ENCODE measurements around the gene TRPM3. TPM values are rescaled to one million over a fixed set of nuclear protein-coding genes. Genes with fewer than 3 reads are reported as not detected.

TRPM3 gene
- total RNA-seq, 2 donors from 2014 or later: 0.90 to 5.3 TPM

DNA sequence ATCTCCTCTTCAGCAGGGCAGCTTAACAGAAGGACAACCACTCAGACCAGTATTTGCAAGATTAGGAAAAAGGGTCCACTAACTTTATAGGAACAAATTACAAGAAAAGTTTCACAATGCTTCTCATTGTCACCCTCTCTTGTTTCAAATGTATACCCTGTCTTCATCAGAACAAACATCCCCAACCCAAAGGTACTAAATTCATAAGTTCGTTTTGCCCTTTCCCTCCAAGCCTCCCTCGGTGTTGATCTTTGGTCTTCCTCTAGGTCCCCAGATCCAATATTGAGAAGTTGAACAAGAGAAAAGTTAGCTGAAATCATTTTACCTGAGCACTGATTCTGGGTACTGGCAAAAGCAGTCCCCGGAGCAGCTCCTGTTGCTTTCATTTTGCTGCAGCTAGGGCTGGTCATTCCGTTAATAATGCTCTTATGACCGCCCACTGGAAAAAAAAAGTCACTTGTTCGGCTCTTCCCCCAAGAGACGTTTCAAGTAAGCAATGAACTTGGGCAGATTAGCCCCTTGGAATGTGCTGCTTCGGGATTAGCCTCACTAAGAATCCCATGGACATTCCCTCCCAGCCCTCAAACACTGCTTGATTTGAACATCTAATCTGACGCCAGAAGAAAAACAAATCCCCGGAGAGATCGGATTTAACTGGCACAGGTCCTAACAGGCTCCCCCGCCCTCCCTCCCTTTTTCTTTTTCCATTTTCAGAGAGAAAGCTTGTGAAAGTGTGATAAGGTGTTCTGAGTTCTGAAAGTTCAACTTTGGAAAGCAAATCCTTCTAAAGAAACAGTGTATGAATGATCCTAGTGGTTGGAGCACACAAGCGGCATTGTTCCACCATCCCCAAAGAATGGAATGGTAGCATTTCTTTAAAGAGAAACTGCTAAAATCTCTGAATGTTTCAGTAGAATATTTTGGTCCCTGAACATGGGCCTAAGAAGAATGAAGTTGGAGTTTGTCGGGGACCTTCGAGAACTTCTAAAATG is 252.5 kb downstream of the TRPM3 start:
- DNase-seq (ENCODE audit: low spot score): no peak
- intact Hi-C loops (cut with DNase I): no loop called here

DNA sequence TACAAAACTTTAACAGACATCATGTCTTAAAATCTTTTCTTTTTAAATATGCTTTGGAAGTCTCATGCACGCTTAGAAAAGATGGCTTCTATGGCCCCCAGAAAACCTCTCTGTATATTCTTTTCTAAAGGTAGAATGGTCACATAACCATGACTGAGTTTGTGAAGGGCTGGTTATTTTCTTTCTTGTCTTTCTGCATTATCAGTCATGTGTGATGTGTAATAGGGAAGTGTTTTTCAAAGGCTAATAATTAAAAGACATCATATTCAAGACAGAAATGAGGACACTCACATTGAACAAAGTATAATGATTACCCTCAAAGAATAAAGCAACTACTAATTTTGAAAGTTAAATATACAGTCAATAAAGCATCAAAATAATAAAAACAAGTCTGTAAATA is 253.4 kb downstream of the TRPM3 start:
- intact Hi-C loops (cut with DNase I): no loop called here
- DNase-seq (ENCODE audit: low spot score): no peak

DNA sequence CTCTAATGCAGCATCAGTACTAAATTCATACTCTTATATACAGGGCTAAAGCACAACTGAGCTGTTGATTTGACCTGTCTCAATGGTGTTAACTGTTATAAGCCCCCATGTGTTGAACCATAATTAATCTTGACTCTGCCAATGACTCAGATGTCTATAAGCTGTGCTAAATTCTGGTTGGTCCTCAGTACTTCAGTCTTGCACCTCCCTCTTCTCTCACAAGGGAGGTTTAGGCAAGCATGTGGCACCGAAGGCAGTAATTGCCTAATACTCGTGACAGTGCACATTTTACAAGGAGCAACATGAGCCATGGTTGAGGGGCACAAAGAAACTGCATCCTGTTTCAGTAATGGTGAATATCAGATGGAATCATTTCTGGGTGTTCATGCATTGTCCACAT is 255.9 kb downstream of the TRPM3 start:
- intact Hi-C loops (cut with DNase I): no loop called here
- no peak for DNase-seq (ENCODE audit: low spot score)

DNA sequence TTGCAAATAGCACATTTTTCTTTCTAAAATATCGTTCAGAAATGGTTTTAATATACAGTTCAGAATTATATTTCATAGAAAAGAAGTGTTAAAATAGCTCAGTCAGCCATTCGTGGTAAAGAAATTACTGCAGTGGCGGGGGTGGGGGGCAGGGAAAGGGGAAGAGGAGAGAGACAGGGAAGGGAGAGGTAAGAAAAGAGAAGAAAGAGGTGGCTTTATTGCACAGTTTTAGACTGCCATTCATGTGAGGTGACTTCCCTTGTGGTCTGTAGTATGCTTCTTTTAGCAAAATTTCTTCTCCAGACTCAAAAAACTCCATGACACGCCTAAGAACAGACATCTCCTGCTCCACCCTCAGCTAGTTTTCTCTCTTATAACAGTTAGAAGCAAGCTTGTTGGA is 259.6 kb downstream of the TRPM3 start:
- DNase-seq (ENCODE audit: low spot score): no peak
- intact Hi-C loops (cut with DNase I): no loop called here

DNA sequence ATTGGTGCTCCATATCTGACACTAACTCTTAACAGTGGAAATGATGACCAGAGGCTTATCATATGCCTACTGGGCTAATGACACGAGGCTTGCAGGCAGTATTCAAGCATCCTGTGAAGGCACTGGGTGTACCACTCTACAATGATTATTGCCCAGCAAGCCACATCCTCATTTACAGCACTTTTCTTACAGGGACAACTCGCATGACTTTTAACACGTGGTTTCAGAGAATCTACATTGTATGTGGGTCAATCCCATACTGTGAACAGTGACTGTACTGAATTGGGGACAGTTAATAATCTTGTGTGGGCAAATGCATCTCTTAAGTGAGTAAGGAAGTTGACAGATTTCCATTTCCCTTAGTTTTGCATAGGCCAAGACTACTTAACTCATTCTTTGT is 260.0 kb downstream of the TRPM3 start:
- intact Hi-C loops (cut with DNase I): no loop called here

DNA sequence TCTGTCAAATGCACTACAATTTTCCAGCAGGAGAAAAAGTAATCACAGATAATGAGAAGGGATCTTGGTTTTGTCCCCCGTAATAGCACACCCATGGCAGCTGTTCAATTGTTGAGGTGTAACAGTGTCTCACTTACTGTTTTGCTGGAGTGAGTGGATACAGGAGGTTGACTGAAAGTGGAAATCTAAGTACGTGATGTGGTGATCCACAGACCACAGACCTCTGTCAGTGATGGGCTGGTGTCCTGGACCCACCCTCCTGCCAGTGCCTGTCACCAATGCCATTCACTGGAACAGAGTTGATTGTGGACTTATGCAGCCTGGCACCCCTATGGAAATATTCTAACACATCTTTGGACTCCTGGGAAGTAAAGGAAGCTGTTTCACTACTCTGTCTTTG is 261.7 kb downstream of the TRPM3 start:
- no peak for DNase-seq (ENCODE audit: low spot score)
- intact Hi-C loops (cut with DNase I): no loop called here

More for the DNA sequence above, 260.0 kb downstream of the TRPM3 start:
- no peak for DNase-seq (ENCODE audit: low spot score)

DNA sequence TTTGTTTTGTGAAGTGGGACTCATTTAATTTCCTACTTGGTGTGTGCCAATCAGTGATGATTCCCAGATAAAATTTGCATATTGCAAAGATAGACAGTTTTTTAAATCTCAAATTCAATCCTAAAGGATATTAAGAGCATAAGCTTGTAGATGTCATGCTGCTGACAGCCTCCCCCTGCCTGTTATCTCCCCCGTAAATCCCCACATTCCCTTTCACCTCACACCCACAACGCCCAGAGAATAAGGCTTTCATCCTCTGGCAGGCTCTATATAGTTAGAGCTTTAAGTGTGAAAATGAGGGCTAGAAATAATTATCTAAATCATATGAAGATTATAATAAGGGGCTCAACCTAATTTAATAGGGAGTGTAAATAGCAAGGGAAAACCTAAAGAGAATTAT is 265.0 kb downstream of the TRPM3 start:
- no peak for DNase-seq (ENCODE audit: low spot score)
- intact Hi-C loops (cut with DNase I): no loop called here

DNA sequence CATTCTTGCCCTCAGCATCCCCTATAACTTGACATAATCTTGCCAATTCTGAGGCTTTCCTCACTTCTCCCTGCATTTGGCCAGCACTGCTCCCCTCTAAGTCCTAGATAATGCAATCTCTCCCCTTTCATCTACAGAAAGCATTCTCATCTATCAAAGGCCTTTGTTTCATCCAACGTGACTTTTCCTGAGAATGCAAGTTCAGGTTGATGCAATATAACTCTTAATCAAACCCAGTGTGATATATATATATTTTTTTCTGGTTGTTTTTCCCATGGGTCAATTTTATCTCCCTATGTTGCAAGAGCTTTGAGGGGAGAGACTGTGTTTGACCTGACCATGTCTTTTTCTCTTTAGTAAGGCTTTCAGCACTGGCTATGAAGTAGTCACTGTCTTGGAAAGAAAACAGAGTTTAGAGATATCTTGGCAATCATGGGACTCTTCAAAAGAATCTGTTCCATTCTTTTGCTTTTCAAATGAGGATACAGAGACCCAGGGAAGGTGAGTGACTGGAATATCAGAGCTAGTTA is 268.6 kb downstream of the TRPM3 start:
- no peak for DNase-seq (ENCODE audit: low spot score)
- intact Hi-C loops (cut with DNase I): no loop called here

DNA sequence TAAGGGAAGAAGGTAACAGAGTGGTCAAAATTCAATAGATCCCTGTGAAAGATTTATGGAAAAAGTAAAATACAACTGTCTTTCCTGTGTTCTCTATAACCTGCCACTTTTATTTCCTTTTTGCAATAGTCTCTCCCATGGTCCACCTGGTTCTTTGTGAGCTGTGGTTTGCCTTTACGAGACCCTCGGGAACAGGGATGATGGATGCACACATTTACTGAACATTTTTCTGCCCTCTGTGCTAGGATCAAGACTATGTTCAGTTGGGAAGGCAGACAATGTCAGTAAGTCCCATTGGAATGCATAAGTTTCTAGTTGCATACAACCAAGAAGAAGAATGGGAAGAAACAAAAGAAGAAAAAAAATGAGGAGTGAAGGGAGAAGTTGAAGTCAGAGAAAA is 281.2 kb downstream of the TRPM3 start:
- no peak for DNase-seq (ENCODE audit: low spot score)
- intact Hi-C loops (cut with DNase I): no loop called here

DNA sequence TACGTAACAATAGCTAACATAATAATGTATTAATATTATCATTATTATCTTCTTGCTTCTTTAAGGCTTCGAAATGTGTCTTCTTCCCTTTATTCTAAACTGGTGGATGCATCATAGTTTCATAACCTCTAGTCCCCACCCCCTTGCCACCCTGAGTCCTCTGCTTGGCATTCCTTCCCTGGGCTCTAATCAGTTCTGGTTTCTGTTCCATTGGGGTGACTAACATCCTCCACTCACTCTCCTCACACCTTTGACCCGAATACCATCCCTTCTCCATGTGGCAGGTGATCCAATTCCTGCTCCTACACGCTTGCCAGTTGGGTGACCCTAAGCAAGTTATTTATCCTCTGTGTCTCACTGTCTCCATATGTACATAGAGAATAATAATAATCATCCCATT is 286.1 kb downstream of the TRPM3 start:
- DNase-seq (ENCODE audit: low spot score): no peak
- intact Hi-C loops (cut with DNase I): no loop called here

DNA sequence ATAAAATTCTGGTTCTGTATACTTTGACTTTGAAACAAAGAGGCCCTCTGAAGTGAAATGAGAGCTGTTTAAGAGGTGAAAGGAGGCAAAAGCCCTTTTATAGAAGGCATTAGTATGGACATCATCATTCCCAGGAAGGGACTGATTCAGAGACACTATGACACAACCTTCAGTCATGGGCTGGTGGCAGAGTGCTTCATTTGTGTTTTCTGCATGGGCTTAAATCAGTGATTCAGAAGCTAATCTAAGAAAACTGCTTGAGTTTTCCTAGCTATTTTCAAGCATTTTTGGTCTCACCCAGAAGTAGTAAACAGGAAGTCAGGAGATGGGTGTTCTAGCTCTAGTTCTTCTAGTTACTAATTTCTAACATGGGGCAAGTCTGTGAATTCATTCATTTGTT is 288.9 kb downstream of the TRPM3 start:
- intact Hi-C loops (cut with DNase I): no loop called here

DNA sequence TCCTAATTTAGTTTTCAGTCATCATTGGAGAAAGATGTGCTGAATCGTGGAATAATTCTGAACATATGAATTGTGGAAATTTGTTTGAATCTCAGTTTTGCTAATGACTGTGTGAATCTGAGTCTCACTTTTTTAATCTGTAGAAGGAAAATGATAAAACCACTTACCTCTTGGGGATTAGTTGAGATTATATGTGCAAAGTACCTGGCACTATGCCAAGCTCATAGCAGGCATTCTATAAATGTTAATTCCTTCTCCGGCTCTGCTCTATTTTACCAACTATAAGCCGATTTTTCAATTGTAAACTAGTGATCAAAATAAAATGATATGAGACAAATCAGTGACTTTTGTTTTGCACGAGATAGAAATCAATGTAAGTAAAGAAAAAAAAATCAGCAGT is 290.8 kb downstream of the TRPM3 start:
- intact Hi-C loops (cut with DNase I): no loop called here
- DNase-seq (ENCODE audit: low spot score): no peak

More for the DNA sequence above, 288.9 kb downstream of the TRPM3 start:
- DNase-seq (ENCODE audit: low spot score): no peak

DNA sequence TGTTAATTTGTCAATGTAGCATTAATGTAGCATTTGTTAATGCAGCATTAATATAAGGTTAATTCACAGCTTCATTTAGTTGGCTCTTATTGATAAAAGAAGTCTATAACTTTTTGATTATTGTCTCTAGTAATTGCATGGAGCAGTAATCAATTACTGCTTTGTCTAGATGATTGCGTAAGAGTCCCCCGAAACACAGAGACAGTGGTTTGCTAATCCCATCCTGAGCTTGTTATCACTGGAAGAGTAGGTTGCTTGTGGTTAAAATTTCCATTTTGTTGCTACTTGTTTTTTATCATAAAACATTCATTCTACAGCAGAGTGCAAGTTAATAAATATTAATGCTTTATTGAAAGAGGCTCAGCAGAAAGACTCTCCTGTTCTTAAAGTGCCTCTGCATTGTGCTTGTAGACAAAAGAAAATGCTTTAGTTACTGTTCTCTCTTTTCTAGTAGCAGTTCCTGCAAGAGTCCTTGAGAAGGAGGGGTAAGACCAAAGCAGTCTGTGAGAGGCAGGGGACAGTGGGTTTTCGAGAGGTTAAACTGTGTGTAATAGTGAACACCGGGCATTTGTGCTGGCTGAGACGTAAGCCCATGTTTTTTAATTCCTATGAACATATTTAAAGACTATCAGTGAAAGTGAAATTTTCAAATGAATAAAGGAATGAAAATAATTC is 291.7 kb downstream of the TRPM3 start:
- intact Hi-C loops (cut with DNase I): no loop called here

DNA sequence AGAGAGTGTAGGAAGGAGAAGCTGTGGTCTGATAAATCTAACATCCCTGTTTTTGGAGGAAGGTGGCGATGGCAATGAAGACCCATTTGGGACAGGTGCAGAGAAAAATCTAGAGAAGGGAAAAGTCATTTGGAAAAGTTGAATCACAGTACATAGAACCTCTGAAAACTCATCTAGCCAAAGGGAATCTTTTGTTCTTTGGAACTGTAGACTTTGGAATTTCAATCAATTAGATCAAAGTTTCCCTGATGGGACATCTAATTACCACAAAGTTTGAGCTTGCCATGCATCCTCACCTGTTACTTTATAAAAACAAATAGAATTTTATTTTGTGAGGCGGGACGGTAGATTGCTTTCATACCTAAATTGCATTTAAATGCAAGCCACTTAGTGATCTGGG is 294.9 kb downstream of the TRPM3 start:
- DNase-seq (ENCODE audit: low spot score): no peak
- intact Hi-C loops (cut with DNase I): no loop called here

More for the DNA sequence above, 291.7 kb downstream of the TRPM3 start:
- DNase-seq (ENCODE audit: low spot score): no peak

DNA sequence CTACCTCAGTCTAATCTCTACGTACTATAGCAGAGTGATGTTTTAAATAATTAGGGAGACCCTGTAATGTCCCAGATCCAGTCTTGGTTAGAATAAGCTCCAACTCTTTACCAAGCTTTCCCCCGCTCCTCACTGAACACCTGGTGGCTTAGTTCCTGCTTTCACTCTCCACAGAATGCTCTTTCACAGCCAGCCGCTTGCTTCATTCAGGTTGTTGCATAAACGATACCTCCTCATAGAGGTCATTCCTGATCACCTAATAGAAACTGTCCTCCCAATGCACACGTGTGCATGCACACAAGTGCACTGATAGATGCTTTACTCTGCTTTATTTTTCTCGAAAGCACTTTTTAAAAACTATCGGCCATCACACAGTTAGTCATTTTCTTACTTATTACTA is 298.1 kb downstream of the TRPM3 start:
- no peak for DNase-seq (ENCODE audit: low spot score)
- intact Hi-C loops (cut with DNase I): no loop called here

DNA sequence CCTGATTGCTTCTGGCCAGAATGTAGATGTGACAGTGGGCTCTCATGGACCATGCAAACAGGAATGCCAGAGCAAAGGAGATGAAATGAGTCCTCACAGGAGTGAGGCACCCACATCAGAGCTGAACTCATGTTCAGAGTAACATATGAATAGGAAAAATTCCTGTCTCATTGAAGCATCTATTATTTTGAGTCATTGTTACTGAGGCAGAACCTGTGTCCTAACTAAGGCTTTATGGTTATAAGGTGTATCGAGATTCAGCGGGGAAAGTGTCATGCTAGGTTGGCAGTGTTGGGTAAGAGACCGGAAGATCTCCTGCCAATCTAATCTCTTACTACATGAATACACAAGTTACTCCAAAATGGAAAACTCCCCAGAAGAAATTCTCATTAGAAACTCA is 304.1 kb downstream of the TRPM3 start:
- DNase-seq (ENCODE audit: low spot score): no peak
- intact Hi-C loops (cut with DNase I): no loop called here

DNA sequence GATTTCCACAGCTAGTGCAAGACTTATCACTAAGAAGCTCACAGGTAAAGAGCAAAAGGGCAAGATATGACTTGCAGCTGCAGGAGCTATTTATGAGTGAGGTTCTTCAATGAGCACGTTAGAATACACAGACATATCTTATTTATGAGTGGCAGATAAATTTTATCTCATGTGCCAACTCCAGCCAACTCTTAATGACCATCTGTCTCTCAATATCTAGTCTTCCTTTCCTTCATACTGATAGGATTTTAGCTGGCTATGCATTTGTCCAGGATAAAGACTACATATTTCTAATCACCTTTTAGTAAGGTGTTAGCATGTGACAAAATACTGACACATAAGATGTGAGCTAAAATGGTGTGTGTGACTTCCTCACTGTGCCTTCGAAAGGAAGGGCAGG is 304.5 kb downstream of the TRPM3 start:
- intact Hi-C loops (cut with DNase I): no loop called here
- no peak for DNase-seq (ENCODE audit: low spot score)

DNA sequence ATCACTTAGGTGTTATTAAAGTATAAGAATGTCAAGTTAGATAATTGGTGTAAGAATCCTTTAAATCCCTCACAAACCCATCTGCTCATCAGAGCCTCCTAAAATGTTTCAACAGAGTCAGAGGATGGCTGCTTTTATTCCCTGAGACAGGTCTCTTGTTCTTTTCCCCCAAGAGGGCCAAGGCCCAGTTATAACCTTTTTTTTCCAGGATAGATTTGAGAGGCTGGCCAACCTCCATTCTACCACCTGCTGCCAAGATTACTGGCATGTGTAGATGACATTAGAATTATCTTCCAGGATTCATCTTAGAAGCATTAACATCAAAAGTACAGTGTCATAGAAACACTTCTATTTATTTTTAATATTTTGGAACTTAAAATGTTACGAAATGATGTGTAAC is 305.1 kb downstream of the TRPM3 start:
- intact Hi-C loops (cut with DNase I): no loop called here
- DNase-seq (ENCODE audit: low spot score): no peak

DNA sequence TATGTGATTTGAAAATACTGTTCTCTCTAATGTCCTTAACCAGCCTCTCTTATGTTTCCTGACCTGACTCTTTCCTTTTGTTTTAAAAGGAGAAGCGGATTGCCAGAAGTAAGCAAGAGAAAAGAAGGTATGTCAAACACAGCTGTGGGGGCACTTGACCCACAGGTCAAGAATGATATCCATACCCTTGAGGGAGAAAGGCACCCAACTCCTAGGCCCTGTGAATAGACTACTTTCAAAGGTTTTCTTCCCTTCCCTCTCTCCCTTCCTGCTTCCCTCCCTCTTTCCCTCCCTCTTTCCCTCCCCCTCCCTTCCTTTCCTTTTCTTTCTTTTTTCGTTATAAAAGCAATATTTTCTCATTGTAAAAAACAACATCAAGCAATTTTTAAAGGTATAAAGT is 306.8 kb downstream of the TRPM3 start:
- intact Hi-C loops (cut with DNase I): no loop called here
- no peak for DNase-seq (ENCODE audit: low spot score)

DNA sequence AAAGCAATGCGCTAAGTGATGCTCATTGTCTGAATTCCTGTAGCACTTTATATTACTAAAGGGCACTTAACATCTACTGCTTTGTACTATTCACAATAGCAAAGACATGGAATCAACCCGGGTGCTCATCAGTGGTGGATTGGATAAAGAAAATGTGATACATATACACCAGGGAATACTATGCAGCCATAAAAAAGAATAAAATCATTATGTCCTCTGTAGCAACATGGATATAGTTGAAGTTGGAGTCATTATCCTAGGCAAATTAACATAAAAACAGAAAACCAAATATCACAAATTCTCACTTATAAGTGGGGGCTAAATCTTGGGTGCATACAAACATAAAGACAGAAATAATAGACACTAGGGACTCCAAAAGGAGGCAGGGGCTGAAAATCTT is 308.3 kb downstream of the TRPM3 start:
- intact Hi-C loops (cut with DNase I): no loop called here
- no peak for DNase-seq (ENCODE audit: low spot score)

DNA sequence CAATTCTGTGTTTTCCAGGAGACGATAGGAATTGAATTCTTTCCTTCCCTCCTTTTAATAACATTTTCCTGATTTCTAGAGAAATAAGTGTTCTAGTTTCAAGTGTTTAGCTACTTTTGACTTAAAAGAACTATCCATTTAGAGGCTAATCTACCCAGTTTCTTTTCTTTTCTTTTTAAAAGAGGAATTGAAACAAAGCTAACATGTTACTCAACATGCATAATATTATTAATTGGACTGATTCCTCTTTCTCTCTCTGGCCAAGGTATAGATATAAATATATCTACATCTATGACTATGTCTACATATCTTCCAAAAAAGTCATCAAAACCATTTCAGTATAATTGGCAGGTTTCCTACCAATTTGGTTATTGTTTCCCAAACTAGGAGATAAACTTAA is 309.8 kb downstream of the TRPM3 start:
- intact Hi-C loops (cut with DNase I): no loop called here
- no peak for DNase-seq (ENCODE audit: low spot score)
